Measurements from ENCODE around the gene HECW1.

DNA sequence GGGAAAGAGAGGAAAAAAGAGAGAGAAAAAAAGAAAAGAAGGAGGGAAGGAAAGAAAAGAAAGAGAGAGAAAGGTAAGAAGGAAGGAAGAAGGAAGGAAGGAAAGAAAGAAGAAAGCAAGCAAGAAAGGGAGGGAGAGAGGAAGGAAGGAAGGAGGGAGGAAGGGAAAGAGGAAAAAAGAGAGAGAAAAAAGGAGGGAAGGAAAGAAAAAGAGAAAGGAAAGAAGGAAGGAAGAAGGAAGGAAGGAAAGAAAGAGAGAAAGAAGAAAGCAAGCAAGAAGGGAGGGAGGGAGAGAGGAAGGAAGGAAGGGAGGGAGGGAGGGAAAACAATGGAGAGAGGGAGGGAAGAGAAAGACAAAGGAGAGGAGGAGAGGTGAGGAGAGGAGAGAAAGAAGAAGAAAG is 135.3 kb downstream of the HECW1 start:
- TF ChIP-seq EZH2 (IDR thresholded peaks at IDR 0.05) (no peak), POLR2AphosphoS5 (IDR thresholded peaks at IDR 0.05; ENCODE audit: borderline replicate concordance, low read depth, low read length) (no peak), FOXP2 (optimal IDR thresholded peaks at IDR 0.05; ENCODE audit: control extremely low read depth, extremely low read length, insufficient read depth) (no peak)

Measured in SK-N-MC (cell line).